Right lung (tissue), 5 donors: ENCODE data around the gene UGT2B15. TPM values are rescaled to one million over a fixed set of nuclear protein-coding genes. Genes with fewer than 3 reads are reported as not detected.
"Not testable (repeated sequence)": the region's sequence is repeated elsewhere in the genome, so short reads cannot be mapped to it uniquely, and the experiment has no call there.

Source experiments
- DNase-seq, 2 donors: peaks; one replicate each; pipeline ENCODE4 v3.0.0-alpha.2; 2013
- polyA plus RNA-seq, 5 donors: library from polyadenylated mRNA; unstranded; fragments of 120-200 nt; gene quantifications; one replicate each; pipeline versions ENCODE4 v1.2.1 to v1.2.3, GENCODE V29; 2013; ENCODE audit warnings: inconsistent platforms in 1 of 5, low replicate concordance in 1 of 5; ENCODE audit not compliant: insufficient read length in 5 of 5, insufficient read depth in 1 of 5

The UGT2B15 gene
- polyA plus RNA-seq, 5 donors, result 0.45 to 2.8 (median 0.72) TPM

GRCh38 chr4:68656445-68656973 lies 13.9 kb downstream of the UGT2B15 start:
- not testable (repeated sequence) for DNase-seq

DNA sequence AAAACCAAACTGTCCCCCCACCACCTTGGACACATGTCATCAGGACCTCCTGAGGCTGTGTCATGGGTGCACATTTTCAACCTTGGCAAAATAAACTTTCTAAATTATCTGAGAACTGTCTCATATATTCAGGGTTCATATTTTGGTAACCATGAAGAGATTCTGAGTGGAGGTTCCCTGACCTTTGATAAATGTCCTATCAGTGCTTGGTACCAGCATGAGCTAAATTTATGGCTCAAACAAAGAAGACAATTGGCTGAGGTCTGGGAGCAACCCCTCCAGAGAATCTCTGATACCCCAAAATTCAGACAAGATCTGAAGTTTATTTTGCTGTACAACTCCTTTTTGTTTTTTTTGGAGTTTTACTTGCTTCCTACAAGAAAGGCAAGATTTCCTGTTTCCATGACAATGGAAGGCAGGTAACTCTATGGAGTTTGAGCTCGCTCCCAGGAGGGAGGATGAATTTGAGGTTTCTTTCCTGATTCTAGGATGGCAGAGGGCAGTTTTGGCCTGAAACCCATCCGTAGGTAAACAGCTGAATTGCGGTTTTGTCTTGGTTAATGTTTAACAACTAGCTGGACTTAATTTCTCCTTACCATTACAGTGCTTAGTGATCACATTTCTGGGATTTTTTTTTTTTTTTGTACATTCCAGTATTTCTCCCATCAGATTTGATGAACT lies 14.5 kb downstream of the UGT2B15 start:
- DNase-seq, result no peak

DNA sequence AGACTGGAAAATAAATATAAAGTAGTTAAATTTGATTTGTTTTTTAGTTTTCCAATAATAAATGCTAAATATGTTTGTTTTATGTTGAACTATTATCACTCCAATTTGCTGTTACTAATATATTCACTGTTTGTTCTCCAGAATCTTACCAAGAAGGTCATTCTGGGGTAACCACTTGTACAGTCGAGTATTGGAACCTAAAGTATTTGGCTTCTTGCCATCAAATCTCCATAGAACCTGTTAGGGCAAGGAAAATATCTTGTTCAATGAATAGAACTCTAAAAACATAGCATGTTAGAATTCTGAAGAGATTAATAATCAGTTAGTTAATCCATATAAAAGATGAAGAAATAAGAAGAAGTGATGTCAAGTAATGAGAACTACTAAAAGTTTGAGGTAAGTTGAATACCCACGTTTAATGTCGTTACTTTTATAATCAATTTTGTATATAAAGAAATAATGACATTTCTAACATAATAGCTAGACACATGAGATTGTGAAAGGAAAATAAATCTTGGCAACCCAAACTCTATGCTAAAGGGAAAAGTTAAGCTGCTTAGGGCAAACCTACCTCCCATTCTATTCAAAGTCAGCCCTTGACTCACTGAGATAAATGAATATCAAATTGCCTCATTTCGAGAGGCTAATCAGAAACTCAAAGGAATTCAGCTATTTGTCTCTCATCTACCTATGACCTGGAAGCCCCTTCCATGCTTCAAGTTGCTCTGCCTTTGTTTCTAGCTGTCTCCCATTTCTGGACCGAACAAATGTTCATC lies 15.3 kb downstream of the UGT2B15 start:
- DNase-seq, result no peak

- no peak for DNase-seq
Measured at GRCh38 chr4:68651932-68652331, 18.5 kb downstream of the UGT2B15 start.

GRCh38 chr4:68630371-68630770 lies 40.1 kb downstream of the UGT2B15 start:
- DNase-seq, result no peak

- DNase-seq, result not testable (repeated sequence)
Measured at GRCh38 chr4:68622731-68623130, 47.7 kb downstream of the UGT2B15 start.

DNA sequence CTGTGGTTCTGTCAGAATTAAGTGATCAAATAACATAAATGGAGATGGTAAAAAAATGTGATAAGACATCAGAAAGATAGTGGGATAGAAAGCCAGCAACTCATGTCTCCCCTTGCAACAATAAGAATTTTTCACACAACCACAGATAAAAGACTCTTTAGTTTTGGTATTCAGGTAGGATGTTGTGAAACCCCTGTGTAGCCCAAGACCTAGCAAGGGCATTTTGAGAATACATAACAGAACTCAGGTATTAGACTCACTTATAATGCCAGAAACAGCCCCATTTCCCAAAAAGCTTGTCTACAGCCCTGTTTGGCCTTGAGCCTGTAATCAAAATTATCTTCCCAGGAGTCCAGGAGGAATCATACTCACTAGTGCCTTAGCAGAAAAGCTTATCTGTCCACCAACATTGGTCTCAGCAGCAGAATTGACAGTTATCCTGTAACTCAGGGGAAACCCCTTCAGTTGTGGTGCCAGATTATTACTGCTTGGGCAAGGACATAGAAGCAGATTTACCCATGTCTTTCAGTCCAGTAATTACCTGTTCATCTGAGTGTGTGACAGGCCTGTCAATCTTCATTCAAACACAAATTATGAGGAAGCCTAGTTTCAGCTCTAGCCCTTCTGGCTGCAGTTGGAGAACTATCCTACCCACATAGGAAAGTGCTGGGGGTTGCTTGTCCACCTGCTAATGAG lies 53.3 kb downstream of the UGT2B15 start:
- DNase-seq, result no peak

- no peak for DNase-seq
Measured at GRCh38 chr4:68615699-68616422, 54.6 kb downstream of the UGT2B15 start.

DNA sequence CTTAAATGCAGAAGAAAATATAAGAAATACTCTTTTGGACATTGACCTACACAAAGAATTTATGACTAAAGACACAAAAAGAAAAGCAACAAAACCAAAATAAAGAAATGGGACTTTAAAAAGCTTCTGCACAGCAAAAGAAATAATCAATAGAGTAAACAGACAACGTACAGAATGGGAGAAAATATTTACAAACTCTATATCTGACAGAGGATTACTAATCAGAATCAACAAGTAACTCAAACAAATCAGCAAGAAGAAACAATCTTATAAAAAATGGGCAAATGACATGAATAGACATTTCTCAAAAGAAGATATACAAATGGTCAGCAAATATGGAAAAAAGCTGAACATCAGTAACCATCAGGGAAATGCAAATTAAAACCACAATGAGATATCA lies 56.7 kb downstream of the UGT2B15 start:
- DNase-seq, result no peak

DNA sequence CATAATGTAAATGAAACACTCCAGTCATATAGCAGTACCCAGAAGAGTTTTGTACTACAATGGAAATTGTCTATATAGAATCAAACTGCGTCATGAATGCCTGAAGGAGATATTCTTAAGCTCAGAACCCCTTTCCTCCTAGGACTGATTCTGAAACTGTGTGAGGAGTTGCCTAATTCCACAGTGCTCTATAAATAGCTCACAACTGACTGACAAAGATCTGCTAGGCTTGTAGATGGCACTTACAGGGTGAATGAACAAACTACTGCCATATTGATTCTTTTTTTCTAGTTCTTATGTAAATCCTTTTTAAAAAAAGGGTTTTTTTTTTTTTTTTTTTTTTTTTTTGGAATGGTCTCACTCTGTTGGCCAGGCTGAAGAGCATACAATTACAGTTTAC lies 64.2 kb downstream of the UGT2B15 start:
- DNase-seq, result no peak

GRCh38 chr4:68599150-68599549 lies 71.3 kb downstream of the UGT2B15 start:
- no peak for DNase-seq

DNA sequence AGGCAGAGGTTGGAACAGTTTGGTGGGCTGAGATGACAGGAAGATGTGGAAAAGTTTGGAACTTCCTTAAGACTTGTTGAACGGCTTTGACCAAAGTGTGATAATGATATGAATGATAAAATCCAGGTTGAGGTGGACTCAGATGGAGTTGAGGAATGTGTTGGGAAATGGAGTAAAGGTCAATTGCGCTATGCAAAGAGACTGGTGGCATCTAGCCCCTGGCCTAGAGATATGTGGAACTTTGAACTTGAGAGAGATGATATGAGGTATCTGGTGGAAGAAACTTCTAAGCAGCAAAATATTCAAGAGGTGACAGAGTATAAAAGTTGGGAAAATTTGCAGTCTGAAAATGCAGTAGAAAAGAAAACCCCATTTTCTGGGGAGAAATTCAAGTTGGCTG lies 73.0 kb downstream of the UGT2B15 start:
- no peak for DNase-seq

Other genes starting within 250 kb of the UGT2B15 start
- gene TMPRSS11E, start 223.2 kb downstream of the UGT2B15 start, polyA plus RNA-seq, result under 1 TPM; 0.19 to 0.34 (median 0.30) TPM
- 1 to 10 TPM in 2 of 5 donors, under 1 TPM in 2, not detected in 1; 0.32 to 2.9 (median 1.2) TPM for gene UGT2B17, start 94.3 kb downstream of the UGT2B15 start, polyA plus RNA-seq
- 1 to 10 TPM in 1 of 5 donors, under 1 TPM in 1, not detected in 3; 0.19 to 1.7 TPM for gene UGT2B10, start 145.3 kb upstream of the UGT2B15 start, polyA plus RNA-seq